ENCODE measurements around the gene CCDC178. TPM values are rescaled to one million over a fixed set of nuclear protein-coding genes. Genes with fewer than 3 reads are reported as not detected.

Gene CCDC178
- total RNA-seq, 1 experiment from 2014 or later, result not detected

- no peak overlapping the region for H3K4me3 ChIP-seq
- no peaks in the 10 kb centered on the region for H4K20me1 ChIP-seq (ENCODE audit: insufficient read depth)
- intact Hi-C loops (cut with micrococcal nuclease; ENCODE audit: unreplicated experiment), result no loop called here
- H3F3A ChIP-seq (ENCODE audit: insufficient read depth, low read depth), result no peaks in the 10 kb centered on the region
- no peak for DNase-seq
- H3K4me2 ChIP-seq, result no peak overlapping the region
- no peaks in the 10 kb centered on the region for H3K36me3 ChIP-seq (ENCODE audit: low read depth)
- no peaks in the 10 kb centered on the region for H3K9me2 ChIP-seq (ENCODE audit: insufficient read depth)
- no peak for TF ChIP-seq EZH2 (IDR thresholded peaks at IDR 0.05; ENCODE audit: low read depth)
- TF ChIP-seq CTCF (conservative IDR thresholded peaks at IDR 0.05), result no peak
- ChIA-PET POLR2A (ENCODE audit: unreplicated experiment) (no interaction called here), CTCF (no interaction called here)
- H3K4me1 ChIP-seq (replicated peaks; ENCODE audit: insufficient read depth), result no peaks in the 10 kb centered on the region
- no peak overlapping the region for H2AFZ ChIP-seq
- no peaks in the 10 kb centered on the region for H3K79me2 ChIP-seq (ENCODE audit: low read depth)
- H3K27me3 ChIP-seq (ENCODE audit: insufficient read depth, low read depth), result no peaks in the 10 kb centered on the region
- BruUV-seq (replicated peaks), result no TSS peak
- no peak overlapping the region for H3K27ac ChIP-seq
- H3K9me3 ChIP-seq (ENCODE audit: insufficient read depth, low read depth), result no peaks in the 10 kb centered on the region
Observed at GRCh38 chr18:33270297-33270696, 170.2 kb downstream of the CCDC178 start.

GRCh38 chr18:33269223-33269622 lies 171.3 kb downstream of the CCDC178 start:
- H3F3A ChIP-seq (ENCODE audit: insufficient read depth, low read depth), result no peaks in the 10 kb centered on the region
- ChIA-PET CTCF (no interaction called here), POLR2A (ENCODE audit: unreplicated experiment) (no interaction called here)
- H4K20me1 ChIP-seq (ENCODE audit: insufficient read depth), result no peaks in the 10 kb centered on the region
- TF ChIP-seq CTCF (conservative IDR thresholded peaks at IDR 0.05) (no peak), EZH2 (IDR thresholded peaks at IDR 0.05; ENCODE audit: low read depth) (no peak)
- DNase-seq, result no peak
- H3K9me3 ChIP-seq (ENCODE audit: insufficient read depth, low read depth), result no peaks in the 10 kb centered on the region
- H3K9me2 ChIP-seq (ENCODE audit: insufficient read depth), result no peaks in the 10 kb centered on the region
- H3K36me3 ChIP-seq (ENCODE audit: low read depth), result no peaks in the 10 kb centered on the region
- no peaks in the 10 kb centered on the region for H3K4me1 ChIP-seq (replicated peaks; ENCODE audit: insufficient read depth)
- no peak overlapping the region for H2AFZ ChIP-seq
- no peaks in the 10 kb centered on the region for H3K79me2 ChIP-seq (ENCODE audit: low read depth)
- H3K27me3 ChIP-seq (ENCODE audit: insufficient read depth, low read depth), result no peaks in the 10 kb centered on the region
- no peak overlapping the region for H3K4me3 ChIP-seq
- H3K4me2 ChIP-seq, result no peak overlapping the region
- H3K27ac ChIP-seq, result no peak overlapping the region
- intact Hi-C loops (cut with micrococcal nuclease; ENCODE audit: unreplicated experiment), result no loop called here
- BruUV-seq (replicated peaks), result no TSS peak

GRCh38 chr18:33264566-33264965 lies 176.0 kb downstream of the CCDC178 start:
- Histone ChIP-seq H3K9me2 (ENCODE audit: insufficient read depth) (no peaks in the 10 kb centered on the region), H2AFZ (no peak overlapping the region), H3K4me1 (replicated peaks; ENCODE audit: insufficient read depth) (no peaks in the 10 kb centered on the region), H3K4me3 (no peak overlapping the region), H4K20me1 (ENCODE audit: insufficient read depth) (no peaks in the 10 kb centered on the region), H3K27me3 (ENCODE audit: insufficient read depth, low read depth) (no peaks in the 10 kb centered on the region), H3K9me3 (ENCODE audit: insufficient read depth, low read depth) (no peaks in the 10 kb centered on the region), H3K27ac (no peak overlapping the region), H3F3A (ENCODE audit: insufficient read depth, low read depth) (no peaks in the 10 kb centered on the region), H3K79me2 (ENCODE audit: low read depth) (no peaks in the 10 kb centered on the region), H3K36me3 (ENCODE audit: low read depth) (no peaks in the 10 kb centered on the region), H3K4me2 (no peak overlapping the region)
- ChIA-PET POLR2A (ENCODE audit: unreplicated experiment) (no interaction called here), CTCF (no interaction called here)
- no TSS peak for BruUV-seq (replicated peaks)
- TF ChIP-seq EZH2 (IDR thresholded peaks at IDR 0.05; ENCODE audit: low read depth) (no peak), CTCF (conservative IDR thresholded peaks at IDR 0.05) (no peak)
- no peak for DNase-seq
- intact Hi-C loops (cut with micrococcal nuclease; ENCODE audit: unreplicated experiment), result no loop called here

Data from PC-9 (cell line).